Ascending aorta (tissue), 2 donors: ENCODE results near the gene MEA1. TPM values are rescaled to one million over a fixed set of nuclear protein-coding genes. Genes with fewer than 3 reads are reported as not detected.
"Not testable (repeated sequence)": the region's sequence is repeated elsewhere in the genome, so short reads cannot be mapped to it uniquely, and the experiment has no call there.

ENCODE experiments used
- DNase-seq, 2 donors: peaks; one replicate each; pipeline ENCODE4 v3.0.0-alpha.2; 2019; ENCODE audit warnings: low spot score in 2 of 2
- H3K27ac ChIP-seq, 2 donors: fragments of 200-600 bp; sonication (generic); one replicate each; pipeline ENCODE4 v1.5.1; 2016 to 2017; ENCODE audit warnings: mild to moderate bottlenecking in 1 of 2
- H3K27me3 ChIP-seq: fragments of 200-600 bp; sonication (generic); one replicate; pipeline ENCODE4 v1.5.1; 2017
- H3K36me3 ChIP-seq, 2 donors: fragments of 200-600 bp; sonication (generic); one replicate each; pipeline ENCODE4 v1.5.1; 2016
- H3K4me1 ChIP-seq, 2 donors: fragments of 200-600 bp; sonication (generic); one replicate each; pipeline ENCODE4 v1.5.1; 2016 to 2017; ENCODE audit warnings: mild to moderate bottlenecking in 1 of 2
- H3K4me3 ChIP-seq, 2 donors: fragments of 200-600 bp; sonication (generic); one replicate each; pipeline ENCODE4 v1.5.1; 2016 to 2017; ENCODE audit warnings: mild to moderate bottlenecking in 1 of 2
- H3K9me3 ChIP-seq, 2 donors: fragments of 200-600 bp; sonication (generic); one replicate each; pipeline ENCODE4 v1.5.1; 2016
- intact Hi-C: fragments of 100-400 bp; cut with DNase I; formaldehyde crosslinking; loops from one replicate; pipeline ENCODE4 v1.15.1; 2023
- total RNA-seq: library from RNA; depleted of rRNA; stranded (reverse); fragments of >200 nt; gene quantifications from one replicate; pipeline ENCODE4 v1.1.0, GENCODE V29; 2016
- TF ChIP-seq, protein P1 (sequence below), 3 experiments: fragments of 200-600 bp in 2 of 3; fragments of 450-650 bp in 1 of 3; sonication (generic) in 2 of 3; IDR thresholded peaks; one replicate each; pipeline ENCODE4 v1.5.1; 2016 to 2019; ENCODE audit warnings: antibody characterized with exemption in 3 of 3, mild to moderate bottlenecking in 1 of 3, moderate library complexity in 1 of 3

The MEA1 gene
- total RNA-seq, 1 donor from 2014 or later: 61.1 TPM

DNA sequence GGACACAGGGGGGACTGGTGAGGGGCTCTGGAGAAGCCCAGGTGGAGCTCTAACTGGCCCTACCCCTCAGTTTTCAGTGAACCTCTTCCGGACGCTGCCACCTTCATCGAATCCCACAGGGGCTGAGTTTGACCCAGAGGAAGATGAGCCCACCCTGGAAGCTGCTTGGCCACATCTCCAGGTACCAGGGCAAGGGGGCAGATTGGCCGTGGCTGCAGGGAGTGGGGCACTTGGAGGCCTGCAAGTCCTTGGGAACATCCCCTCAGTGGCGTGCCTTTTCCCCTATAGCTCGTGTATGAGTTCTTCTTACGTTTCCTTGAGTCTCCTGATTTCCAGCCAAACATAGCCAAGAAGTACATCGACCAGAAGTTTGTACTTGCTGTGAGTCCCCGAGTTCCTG is 6.6 kb downstream of the MEA1 start:
- Histone ChIP-seq H3K27ac (no peak overlapping the region), H3K4me3 (no peak overlapping the region), H3K9me3 (no peaks in the 10 kb centered on the region), H3K36me3 (peaks cover 49 to 57% of the 10 kb centered on the region in 2 donors), H3K4me1 (no peaks in the 10 kb centered on the region), H3K27me3 (no peaks in the 10 kb centered on the region)
- TF ChIP-seq, protein P1, sequence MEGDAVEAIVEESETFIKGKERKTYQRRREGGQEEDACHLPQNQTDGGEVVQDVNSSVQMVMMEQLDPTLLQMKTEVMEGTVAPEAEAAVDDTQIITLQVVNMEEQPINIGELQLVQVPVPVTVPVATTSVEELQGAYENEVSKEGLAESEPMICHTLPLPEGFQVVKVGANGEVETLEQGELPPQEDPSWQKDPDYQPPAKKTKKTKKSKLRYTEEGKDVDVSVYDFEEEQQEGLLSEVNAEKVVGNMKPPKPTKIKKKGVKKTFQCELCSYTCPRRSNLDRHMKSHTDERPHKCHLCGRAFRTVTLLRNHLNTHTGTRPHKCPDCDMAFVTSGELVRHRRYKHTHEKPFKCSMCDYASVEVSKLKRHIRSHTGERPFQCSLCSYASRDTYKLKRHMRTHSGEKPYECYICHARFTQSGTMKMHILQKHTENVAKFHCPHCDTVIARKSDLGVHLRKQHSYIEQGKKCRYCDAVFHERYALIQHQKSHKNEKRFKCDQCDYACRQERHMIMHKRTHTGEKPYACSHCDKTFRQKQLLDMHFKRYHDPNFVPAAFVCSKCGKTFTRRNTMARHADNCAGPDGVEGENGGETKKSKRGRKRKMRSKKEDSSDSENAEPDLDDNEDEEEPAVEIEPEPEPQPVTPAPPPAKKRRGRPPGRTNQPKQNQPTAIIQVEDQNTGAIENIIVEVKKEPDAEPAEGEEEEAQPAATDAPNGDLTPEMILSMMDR (IDR thresholded peaks at IDR 0.05): no peak
- no peak for DNase-seq
- intact Hi-C loops: no loop called here

DNA sequence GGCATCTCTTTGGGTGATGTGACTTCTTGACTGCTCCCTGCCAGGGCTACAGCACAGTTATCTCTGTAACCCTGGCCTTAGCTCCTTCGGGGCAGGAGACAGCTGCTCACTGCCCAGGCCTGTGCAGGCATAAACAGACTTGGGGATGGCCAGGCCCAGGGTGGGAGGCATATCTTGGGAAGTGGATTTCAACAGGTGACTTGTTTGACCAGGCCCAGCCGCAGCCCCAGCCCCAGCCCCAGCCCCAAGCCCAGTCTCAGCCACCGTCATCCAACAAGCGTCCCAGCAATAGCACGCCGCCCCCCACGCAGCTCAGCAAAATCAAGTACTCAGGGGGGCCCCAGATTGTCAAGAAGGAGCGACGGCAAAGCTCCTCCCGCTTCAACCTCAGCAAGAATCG is 7.5 kb downstream of the MEA1 start:
- intact Hi-C loops: no loop called here
- peaks cover 44 to 48% of the 10 kb centered on the region in 2 donors for H3K36me3 ChIP-seq

DNA sequence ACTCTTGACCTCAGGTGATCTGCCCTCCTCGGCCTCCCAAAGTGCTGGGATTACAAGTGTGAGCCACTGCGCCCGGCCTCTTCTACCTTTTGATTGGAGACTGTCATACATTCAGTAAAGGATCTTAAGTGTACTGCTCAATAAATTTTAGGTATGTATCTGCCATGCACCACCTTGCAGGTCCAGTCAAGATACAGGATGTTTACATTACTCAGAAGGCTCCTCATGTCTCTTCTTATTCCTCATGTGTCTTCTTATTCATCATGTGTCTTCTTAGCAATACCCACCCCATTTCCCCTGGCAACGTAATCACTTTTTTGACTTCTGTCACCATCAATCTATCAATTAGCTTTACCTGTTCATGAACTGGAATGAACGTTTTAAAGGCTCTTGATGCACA is 7.9 kb downstream of the MEA1 start:
- H3K36me3 ChIP-seq: peaks cover 40 to 44% of the 10 kb centered on the region in 2 donors
- H3K4me1 ChIP-seq: no peaks in the 10 kb centered on the region
- H3K27ac ChIP-seq: no peak overlapping the region
- DNase-seq: no peak
- TF ChIP-seq, protein P1 (IDR thresholded peaks at IDR 0.05): no peak
- H3K4me3 ChIP-seq: no peak overlapping the region
- H3K27me3 ChIP-seq: no peaks in the 10 kb centered on the region
- H3K9me3 ChIP-seq: no peaks in the 10 kb centered on the region
- intact Hi-C loops: no loop called here

More for the DNA sequence above, 7.5 kb downstream of the MEA1 start:
- no peak overlapping the region for H3K4me3 ChIP-seq
- H3K27ac ChIP-seq: no peak overlapping the region
- TF ChIP-seq, protein P1 (IDR thresholded peaks at IDR 0.05): no peak
- H3K27me3 ChIP-seq: no peaks in the 10 kb centered on the region
- no peaks in the 10 kb centered on the region for H3K9me3 ChIP-seq
- no peaks in the 10 kb centered on the region for H3K4me1 ChIP-seq
- no peak for DNase-seq

DNA sequence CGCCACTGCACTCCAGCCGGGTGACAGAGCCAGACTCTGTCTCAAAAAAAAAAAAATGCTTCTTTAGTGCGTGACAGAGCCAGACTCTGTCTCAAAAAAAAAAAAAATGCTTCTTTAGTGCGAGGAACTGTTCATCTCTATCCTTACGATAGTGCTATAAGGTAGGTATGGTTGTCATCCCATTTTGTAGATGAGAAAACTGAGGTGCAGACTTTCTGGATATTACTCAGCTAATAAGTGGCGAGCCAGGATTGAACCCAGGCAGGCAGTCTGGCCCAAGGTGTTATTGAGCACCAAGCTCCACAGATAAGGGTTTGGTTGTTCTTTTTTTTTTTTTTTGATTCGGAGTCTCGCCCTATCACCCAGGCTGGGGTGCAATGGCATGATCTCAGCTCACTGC is 11.9 kb downstream of the MEA1 start:
- H3K27ac ChIP-seq: no peak overlapping the region
- DNase-seq: no peak
- intact Hi-C loops: no loop called here
- H3K36me3 ChIP-seq: peaks cover 8 to 9% of the 10 kb centered on the region in 2 donors
- TF ChIP-seq, protein P1 (IDR thresholded peaks at IDR 0.05): no peak
- no peaks in the 10 kb centered on the region for H3K4me1 ChIP-seq
- H3K9me3 ChIP-seq: no peaks in the 10 kb centered on the region
- H3K4me3 ChIP-seq: no peak overlapping the region
- no peaks in the 10 kb centered on the region for H3K27me3 ChIP-seq

DNA sequence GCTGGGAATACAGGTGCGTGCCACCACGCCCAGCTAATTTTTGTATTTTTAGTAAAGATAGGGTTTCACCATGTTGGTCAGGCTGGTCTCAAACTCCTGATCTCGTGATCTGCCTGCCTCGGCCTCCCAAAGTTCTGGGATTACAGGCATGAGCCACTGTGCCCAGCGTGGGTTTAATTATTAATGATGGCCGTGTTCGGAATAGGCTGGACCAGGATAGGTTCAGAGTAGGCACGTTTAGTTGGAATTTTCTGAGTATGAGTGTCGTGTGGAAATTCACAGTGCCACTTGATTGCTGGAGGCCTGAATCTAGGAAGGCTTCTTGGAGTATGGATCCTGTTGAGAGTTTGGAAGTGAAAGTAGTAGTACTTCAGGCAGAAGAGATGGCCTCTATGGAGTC is 15.5 kb downstream of the MEA1 start:
- intact Hi-C loops, H3K27me3 ChIP-seq, H3K36me3 ChIP-seq, H3K9me3 ChIP-seq, H3K4me1 ChIP-seq, H3K4me3 ChIP-seq, H3K27ac ChIP-seq, DNase-seq: not testable (repeated sequence)

DNA sequence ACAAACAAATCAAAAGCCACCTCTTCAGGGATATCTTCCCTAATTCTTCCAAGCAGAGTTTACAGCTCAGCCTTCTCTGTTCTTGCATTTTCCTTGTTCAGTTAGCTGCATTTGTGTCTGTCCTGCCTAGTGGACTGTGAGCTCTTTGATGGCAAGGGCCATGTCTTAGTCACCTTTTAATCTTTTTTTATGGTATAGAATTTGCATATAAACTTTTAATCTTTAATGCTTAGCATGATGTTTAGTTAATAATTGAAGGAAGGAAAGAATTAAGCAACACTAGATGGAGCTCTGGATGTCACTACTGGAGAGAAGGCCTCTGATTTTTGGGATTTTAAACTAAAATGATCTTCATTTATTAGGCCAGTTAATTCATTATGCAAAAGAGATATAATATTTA is 17.2 kb downstream of the MEA1 start:
- TF ChIP-seq, protein P1 (IDR thresholded peaks at IDR 0.05): no peak
- H3K27me3 ChIP-seq: no peaks in the 10 kb centered on the region
- no peaks in the 10 kb centered on the region for H3K9me3 ChIP-seq
- intact Hi-C loops: no loop called here
- no peak overlapping the region for H3K4me3 ChIP-seq
- no peak for DNase-seq
- peaks cover 0 to 4% of the 10 kb centered on the region in 2 donors for H3K36me3 ChIP-seq
- H3K4me1 ChIP-seq: no peaks in the 10 kb centered on the region
- H3K27ac ChIP-seq: no peak overlapping the region
